SK-N-SH treated with all-trans-retinoic acid at 6 μM for 48 hours (cell line): ENCODE measurements around the gene TSHZ2.

Experiments
- BACH2 ChIP-seq: fragments of 250-450 bp; sonication (Bioruptor Pico); IDR thresholded peaks from 2 replicates; pipeline ENCODE4 v1.9.0; 2021; ENCODE audit warnings: mild to moderate bottlenecking, borderline replicate concordance
- ISL1 ChIP-seq: fragments of 250-450 bp; sonication (Bioruptor Pico); IDR thresholded peaks from 2 replicates; pipeline ENCODE4 v2.1.2; 2022; ENCODE audit warnings: mild to moderate bottlenecking, moderate library complexity
- RARB ChIP-seq: fragments of 250-450 bp; sonication (Bioruptor Pico); IDR thresholded peaks from 2 replicates; pipeline ENCODE4 v1.8.0; 2021; ENCODE audit warnings: mild to moderate bottlenecking, moderate library complexity
- ZFP3 ChIP-seq: fragments of 250-450 bp; sonication (Bioruptor Pico); IDR thresholded peaks from 2 replicates; pipeline ENCODE4 v1.5.0; 2020; ENCODE audit warnings: mild to moderate bottlenecking, moderate library complexity
- ZFP30 ChIP-seq: fragments of 450-650 bp; formaldehyde crosslinking; IDR thresholded peaks from 2 replicates; pipeline ENCODE4 v1.5.0; 2022; ENCODE audit warnings: mild to moderate bottlenecking, moderate library complexity
- TF ChIP-seq, protein P1 (sequence below): fragments of 250-450 bp; sonication (Bioruptor Pico); IDR thresholded peaks from 2 replicates; pipeline ENCODE4 v1.5.1; 2021; ENCODE audit warnings: mild to moderate bottlenecking, moderate library complexity

GRCh38 chr20:53301869-53302268 is 329.7 kb downstream of the TSHZ2 start:
- TF ChIP-seq RARB (CRISPR knock-in tag) (no peak), ISL1 (CRISPR knock-in tag) (no peak), ZFP30 (CRISPR knock-in tag) (no peak), ZFP3 (CRISPR knock-in tag) (no peak), BACH2 (CRISPR knock-in tag) (no peak)
- TF ChIP-seq, protein P1, sequence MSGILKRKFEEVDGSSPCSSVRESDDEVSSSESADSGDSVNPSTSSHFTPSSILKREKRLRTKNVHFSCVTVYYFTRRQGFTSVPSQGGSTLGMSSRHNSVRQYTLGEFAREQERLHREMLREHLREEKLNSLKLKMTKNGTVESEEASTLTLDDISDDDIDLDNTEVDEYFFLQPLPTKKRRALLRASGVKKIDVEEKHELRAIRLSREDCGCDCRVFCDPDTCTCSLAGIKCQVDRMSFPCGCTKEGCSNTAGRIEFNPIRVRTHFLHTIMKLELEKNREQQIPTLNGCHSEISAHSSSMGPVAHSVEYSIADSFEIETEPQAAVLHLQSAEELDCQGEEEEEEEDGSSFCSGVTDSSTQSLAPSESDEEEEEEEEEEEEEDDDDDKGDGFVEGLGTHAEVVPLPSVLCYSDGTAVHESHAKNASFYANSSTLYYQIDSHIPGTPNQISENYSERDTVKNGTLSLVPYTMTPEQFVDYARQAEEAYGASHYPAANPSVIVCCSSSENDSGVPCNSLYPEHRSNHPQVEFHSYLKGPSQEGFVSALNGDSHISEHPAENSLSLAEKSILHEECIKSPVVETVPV (CRISPR knock-in tag) = no peak
